ENCODE measurements around the gene PHF14. TPM values are rescaled to one million over a fixed set of nuclear protein-coding genes. Genes with fewer than 3 reads are reported as not detected.

Gene PHF14
- total RNA-seq, 1 donor from 2014 or later, result 301 TPM

DNA sequence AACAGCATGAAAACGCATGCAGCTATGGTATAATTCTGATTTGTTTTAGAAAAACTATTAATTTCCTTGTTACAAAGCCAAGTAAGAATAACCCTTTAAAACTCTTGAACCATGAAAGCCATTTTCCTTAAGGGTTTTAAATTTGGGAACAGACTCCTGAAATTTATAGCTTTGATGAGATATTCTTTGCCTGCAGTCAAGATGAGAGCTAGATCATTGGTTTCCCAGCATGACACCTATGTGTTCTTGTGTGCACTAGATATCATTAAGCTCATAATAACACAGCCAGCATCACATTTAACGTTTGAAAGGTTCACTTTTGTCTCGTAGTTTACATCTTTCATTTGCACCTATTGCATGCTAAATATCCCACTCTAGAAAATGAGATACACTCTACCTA, 202.2 kb downstream of the PHF14 start:
- DNase-seq, result no peak

DNA sequence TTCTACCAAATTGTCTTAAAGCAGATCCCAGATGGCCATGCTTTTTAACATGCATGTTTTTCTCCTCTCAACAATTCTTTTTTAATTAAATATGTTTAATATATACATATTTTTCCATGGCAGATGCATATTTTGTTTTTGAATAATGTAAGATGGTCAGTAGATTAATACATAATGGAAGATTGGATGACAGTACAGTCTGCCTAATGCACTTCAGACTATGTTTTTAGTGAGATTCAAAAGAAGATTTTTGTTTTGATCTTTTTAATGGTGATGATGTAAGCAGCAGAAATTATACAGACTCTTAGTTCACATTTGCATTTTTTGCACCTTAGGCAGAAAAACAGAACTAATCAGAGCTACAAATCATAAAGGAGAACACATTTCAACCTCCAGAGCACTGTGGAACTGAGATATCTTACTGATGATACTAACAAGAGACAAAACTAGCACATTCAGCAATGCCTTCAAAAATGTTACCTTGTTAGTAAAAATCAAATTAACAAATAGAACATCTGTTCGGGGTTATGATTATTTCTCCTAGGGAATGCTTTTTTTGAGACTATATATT, 203.4 kb downstream of the PHF14 start:
- DNase-seq, result no peak

- DNase-seq, result no peak
Observed at GRCh38 chr7:11177793-11178192, 204.1 kb downstream of the PHF14 start.

- DNase-seq, result no peak
Observed at GRCh38 chr7:11181590-11181989, 207.9 kb downstream of the PHF14 start.

GRCh38 chr7:11182736-11183135, 209.1 kb downstream of the PHF14 start:
- DNase-seq, result no peak

GRCh38 chr7:11185179-11185815, 211.6 kb downstream of the PHF14 start:
- DNase-seq, result no peak

- no peak for DNase-seq
Observed at GRCh38 chr7:11188529-11189310, 215.0 kb downstream of the PHF14 start.

GRCh38 chr7:11191081-11191480, 217.4 kb downstream of the PHF14 start:
- DNase-seq, result no peak

GRCh38 chr7:11191574-11192220, 218.0 kb downstream of the PHF14 start:
- DNase-seq, result no peak

GRCh38 chr7:11192506-11192905, 218.8 kb downstream of the PHF14 start:
- DNase-seq, result no peak

DNA sequence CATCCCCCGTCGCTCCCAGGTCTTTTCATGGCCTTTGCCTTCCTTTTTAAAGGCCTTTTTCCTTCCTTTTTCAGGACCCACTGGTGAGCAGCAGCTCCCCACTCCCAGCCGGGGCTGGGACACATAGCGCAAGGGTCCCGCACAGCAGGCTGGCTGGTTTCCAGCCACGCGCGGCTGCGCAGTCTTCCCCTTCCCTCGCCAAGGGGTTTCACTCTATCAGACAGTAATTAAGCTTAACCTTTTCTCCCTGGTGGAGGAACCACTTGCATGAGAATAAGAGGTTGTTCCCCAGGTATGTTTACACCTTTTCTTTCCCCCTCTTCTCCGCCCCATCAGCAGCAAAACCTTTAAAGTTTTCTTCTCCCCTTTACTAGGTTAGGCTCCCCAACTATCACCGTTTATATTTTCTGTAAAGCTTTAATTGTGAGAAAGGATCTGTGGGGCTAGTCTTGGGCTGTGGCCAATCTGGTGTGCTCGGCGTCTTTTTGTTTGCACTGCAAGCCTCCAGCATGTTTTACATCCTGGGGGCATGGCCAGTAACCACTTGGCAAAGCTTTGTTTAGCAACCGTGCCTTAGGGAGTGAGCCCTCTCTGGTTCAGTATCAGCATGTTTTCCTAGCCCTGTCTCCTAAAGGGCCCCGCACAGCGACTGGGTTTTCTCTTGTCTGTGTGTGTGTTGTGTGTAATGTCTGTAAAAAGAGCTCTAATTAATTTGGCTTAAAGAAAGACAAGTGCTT, 219.6 kb downstream of the PHF14 start:
- no peak for DNase-seq

- no peak for DNase-seq
Observed at GRCh38 chr7:11193888-11194287, 220.2 kb downstream of the PHF14 start.

- no peak for DNase-seq
Observed at GRCh38 chr7:11194492-11194891, 220.8 kb downstream of the PHF14 start.

GRCh38 chr7:11195502-11195901, 221.8 kb downstream of the PHF14 start:
- no peak for DNase-seq

- no peak for DNase-seq
Observed at GRCh38 chr7:11196143-11196542, 222.5 kb downstream of the PHF14 start.

GRCh38 chr7:11203224-11203623, 229.6 kb downstream of the PHF14 start:
- no peak for DNase-seq

GRCh38 chr7:11203683-11204082, 230.0 kb downstream of the PHF14 start:
- no peak for DNase-seq

DNA sequence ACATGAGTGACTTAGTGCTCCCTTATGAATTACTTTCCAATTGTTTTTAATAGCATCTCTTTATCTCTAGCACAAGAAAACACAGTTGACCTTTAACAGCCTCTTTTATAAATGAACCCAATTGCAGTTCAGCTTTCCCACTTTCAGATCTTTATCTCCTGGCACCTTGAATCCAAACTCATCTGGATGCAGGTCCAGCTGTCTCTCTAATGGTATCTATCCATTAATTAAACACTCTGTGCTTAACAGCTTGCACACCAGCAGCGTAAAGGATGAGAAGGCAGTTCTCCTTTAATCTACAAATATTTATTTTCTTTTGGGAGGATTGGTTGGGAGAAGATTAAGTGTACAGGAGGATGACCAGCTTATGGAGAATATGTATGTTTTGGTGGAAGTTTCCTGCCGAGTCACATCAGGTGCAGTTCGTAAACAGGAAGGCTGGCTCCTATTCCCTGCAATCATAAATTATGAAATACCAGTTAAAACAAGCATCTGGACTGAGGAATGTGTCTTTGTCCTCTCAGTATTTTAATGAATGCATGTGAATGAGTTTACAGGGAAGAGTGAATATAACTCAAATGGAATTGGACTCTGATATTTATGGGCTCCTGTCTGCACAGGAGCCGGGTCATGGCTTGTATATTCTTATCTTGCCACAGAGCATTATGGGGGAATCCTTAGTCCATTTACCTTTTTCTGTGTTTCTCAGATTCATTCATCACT, 232.7 kb downstream of the PHF14 start:
- no peak for DNase-seq

DNA sequence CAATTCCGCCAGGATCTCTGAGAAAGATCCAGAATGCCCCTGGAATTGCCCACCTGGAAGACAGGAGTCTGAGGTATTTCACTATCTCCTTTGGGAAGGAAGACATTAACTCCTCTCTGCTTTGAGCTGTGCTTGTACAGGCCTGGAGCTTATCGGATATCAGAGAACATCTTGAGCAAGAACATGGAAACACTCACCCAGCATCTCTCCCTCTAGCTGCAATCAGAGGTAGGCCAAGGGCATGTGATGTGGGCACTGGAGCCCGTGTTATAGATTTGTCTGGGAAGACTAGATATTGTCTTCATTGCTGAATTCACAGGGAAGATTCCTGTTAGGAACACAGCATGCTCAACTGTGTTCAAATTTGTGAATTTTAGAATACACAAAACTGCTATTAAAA, 233.9 kb downstream of the PHF14 start:
- no peak for DNase-seq

DNA sequence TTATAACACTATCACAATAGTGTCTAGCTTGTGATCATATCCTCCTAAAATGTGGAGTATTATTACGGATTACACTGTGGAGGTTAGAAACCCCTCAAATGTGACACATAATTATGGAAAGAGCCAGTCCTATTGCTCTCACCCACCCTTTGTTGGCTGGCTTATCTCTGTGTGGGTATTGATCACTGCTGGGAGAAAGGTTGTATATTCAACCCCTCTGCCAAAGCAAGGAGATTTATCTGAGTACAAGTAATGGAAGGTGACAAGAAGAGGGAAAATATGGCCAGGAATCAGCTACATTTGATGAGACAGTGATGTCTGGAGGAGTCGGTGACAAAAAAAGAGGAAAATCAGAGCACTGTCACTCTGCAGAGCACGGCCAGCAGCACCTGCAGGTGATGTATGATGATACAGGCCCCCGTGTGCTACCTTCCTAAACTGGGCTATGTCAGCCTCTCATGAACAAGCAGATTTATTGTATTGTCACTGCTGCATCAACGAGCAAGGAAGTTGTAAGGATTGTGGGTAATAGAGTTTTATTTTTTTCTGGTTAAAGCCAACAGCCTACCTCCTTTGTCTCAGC, 235.3 kb downstream of the PHF14 start:
- no peak for DNase-seq

- DNase-seq, result no peak
Observed at GRCh38 chr7:11210374-11210773, 236.7 kb downstream of the PHF14 start.
